Endothelial cell of umbilical vein (primary cell): ENCODE measurements around the gene MYO6. TPM values are rescaled to one million over a fixed set of nuclear protein-coding genes. Genes with fewer than 3 reads are reported as not detected.

Source experiments
- BruUV-seq: library from RNA; stranded (reverse); fragments of 400-500 nt; replicated peaks from 2 replicates; lab custom pipeline; 2021; lab: Mats Ljungman, UMichigan
- CTCF ChIA-PET: fragments of 300-600, 350-600 bp; sonication (Branson Sonifier 250); formaldehyde crosslinking; loops from one replicate; lab custom pipeline; 2021; ENCODE audit warnings: antibody characterized with exemption, inconsistent platforms; lab: Charles Lee
- POLR2A ChIA-PET: fragments of 300-600, 350-600 bp; sonication (Branson Sonifier 250); formaldehyde crosslinking; loops from one replicate; lab custom pipeline; 2021; ENCODE audit warnings: antibody characterized with exemption, inconsistent platforms; lab: Charles Lee
- DNase-seq: peaks from one replicate; pipeline ENCODE4 v3.0.0-alpha.2; 2011; ENCODE audit warnings: low read depth, low spot score
- FAIRE-seq: peaks from 2 replicates; lab custom pipeline; 2011; peaks lifted over from hg19 to GRCh38; lab: Jason Lieb, UNC
- H2AFZ ChIP-seq: 2 replicates; pipeline ENCODE4 v1.6.0; 2012; ENCODE audit warnings: low read depth, low read length, control low read depth, inconsistent platforms
- H3K27ac ChIP-seq: 2 replicates; pipeline ENCODE4 v1.5.1; 2011; ENCODE audit warnings: low read depth, mild to moderate bottlenecking, control low read depth, low read length, moderate library complexity; ENCODE audit not compliant: insufficient read depth
- H3K27me3 ChIP-seq, 2 experiments: 2 replicates each; pipeline versions ENCODE4 v1.6.0 to v1.6.1; 2011; ENCODE audit warnings: low read length in 2 of 2, mixed read lengths in 1 of 2; ENCODE audit not compliant: control insufficient read depth in 2 of 2, insufficient read depth in 2 of 2
- H3K36me3 ChIP-seq, 2 experiments: 2 replicates in 1 of 2; 3 replicates in 1 of 2; pipeline ENCODE4 v1.5.1; 2011; ENCODE audit warnings: low read length in 2 of 2, mild to moderate bottlenecking in 1 of 2, moderate library complexity in 1 of 2; ENCODE audit not compliant: control insufficient read depth in 2 of 2, insufficient read depth in 2 of 2; ENCODE audit errors: extremely low read depth in 1 of 2
- H3K4me1 ChIP-seq: 3 replicates; pipeline ENCODE4 v1.5.1; 2011; ENCODE audit warnings: mild to moderate bottlenecking, low read length; ENCODE audit not compliant: control insufficient read depth, insufficient read depth; ENCODE audit errors: extremely low read depth
- H3K4me2 ChIP-seq: 2 replicates; pipeline ENCODE4 v1.6.1; 2011; ENCODE audit warnings: low read length, control low read depth, mixed read lengths; ENCODE audit not compliant: insufficient read depth
- H3K4me3 ChIP-seq, 3 experiments: fragments of 200-600 bp in 1 of 3; sonication (generic), shearing (Covaris generic) in 1 of 3; replicated peaks in 1 of 3; 2 replicates each; pipeline ENCODE4 v1.5.1; 2011 to 2016; ENCODE audit warnings: control low read depth in 3 of 3, low read length in 3 of 3, mild to moderate bottlenecking in 2 of 3, inconsistent platforms in 1 of 3, low read depth in 1 of 3, moderate library complexity in 1 of 3; ENCODE audit not compliant: insufficient read depth in 1 of 3
- H3K79me2 ChIP-seq: 2 replicates; pipeline ENCODE4 v1.6.0; 2012; ENCODE audit warnings: low read length, inconsistent platforms; ENCODE audit not compliant: control insufficient read depth, insufficient read depth
- H3K9ac ChIP-seq: replicated peaks from 2 replicates; pipeline ENCODE3; 2011; ENCODE audit warnings: low read length, control low read depth; ENCODE audit not compliant: insufficient read depth; ENCODE audit errors: extremely low read depth
- H3K9me1 ChIP-seq: replicated peaks from 3 replicates; pipeline ENCODE4 v1.6.0; 2011; ENCODE audit warnings: mild to moderate bottlenecking, low read length; ENCODE audit not compliant: control insufficient read depth, insufficient read depth; ENCODE audit errors: extremely low read depth
- H3K9me3 ChIP-seq: replicated peaks from 2 replicates; pipeline ENCODE4 v1.5.1; 2012; ENCODE audit warnings: low read length, inconsistent platforms; ENCODE audit not compliant: control insufficient read depth, insufficient read depth
- H4K20me1 ChIP-seq: replicated peaks from 2 replicates; pipeline ENCODE3; 2011; ENCODE audit warnings: mild to moderate bottlenecking, low read length; ENCODE audit not compliant: control insufficient read depth, insufficient read depth; ENCODE audit errors: extremely low read depth
- EZH2 ChIP-seq: IDR thresholded peaks from 2 replicates; pipeline ENCODE4 v1.6.1; 2012; ENCODE audit warnings: borderline replicate concordance, low read depth, mild to moderate bottlenecking, moderate library complexity, low read length, inconsistent platforms; ENCODE audit not compliant: severe bottlenecking
- FOS ChIP-seq: IDR thresholded peaks from 2 replicates; pipeline ENCODE4 v1.6.1; 2011; ENCODE audit warnings: mild to moderate bottlenecking, low read length, moderate library complexity, borderline replicate concordance; ENCODE audit not compliant: insufficient read depth
- GATA2 ChIP-seq: IDR thresholded peaks from 2 replicates; pipeline ENCODE4 v1.7.0; 2011; ENCODE audit warnings: low read depth, mild to moderate bottlenecking, moderate library complexity, mixed read lengths, low read length; ENCODE audit not compliant: insufficient read length, insufficient read depth
- JUN ChIP-seq: IDR thresholded peaks from 2 replicates; pipeline ENCODE4 v1.6.1; 2011; ENCODE audit warnings: borderline replicate concordance, low read depth; ENCODE audit not compliant: insufficient read length, insufficient read depth
- MYC ChIP-seq: IDR thresholded peaks from one replicate; pipeline ENCODE4 v1.6.1; 2011; ENCODE audit warnings: mild to moderate bottlenecking, low read depth, low read length
- POLR2A ChIP-seq: IDR thresholded peaks from 2 replicates; pipeline ENCODE4 v1.6.1; 2012; ENCODE audit warnings: low read depth, mild to moderate bottlenecking, control low read depth, low read length
- POLR2AphosphoS5 ChIP-seq: IDR thresholded peaks from 2 replicates; pipeline ENCODE4 v1.6.1; 2012; ENCODE audit warnings: low read depth, mild to moderate bottlenecking, control low read depth, low read length, moderate library complexity; ENCODE audit not compliant: insufficient read depth
- dilution Hi-C: fragments of 300-500 bp; cut with MboI; formaldehyde crosslinking; loops from one replicate; pipeline ENCODE4 v1.15.0; 2019; ENCODE audit warnings: low sequenced_read_pairs; ENCODE audit not compliant: extremely low pct_ligation_motif_present
- intact Hi-C: fragments of 100-400 bp; cut with micrococcal nuclease; formaldehyde crosslinking; loops from one replicate; pipeline ENCODE4 v1.10.0; 2022
- polyA plus RNA-seq, 4 experiments: library from polyadenylated mRNA; depleted of rRNA in 3 of 4; stranded (reverse) in 3 of 4; unstranded in 1 of 4; fragments of >200 nt; gene quantifications; 2 replicates each; pipeline versions ENCODE4 v1.2.1 to v1.2.3, GENCODE V29; 2011 to 2012; ENCODE audit warnings: missing spikeins in 1 of 4
- total RNA-seq: library from RNA; stranded (reverse); gene quantifications from 2 replicates; pipeline ENCODE4 v1.2.3, GENCODE V29; 2021
- TF ChIP-seq, protein P1 (sequence below): IDR thresholded peaks from 2 replicates; pipeline ENCODE4 v1.6.1; 2011; ENCODE audit not compliant: insufficient read depth, insufficient read length
- TF ChIP-seq, protein P2 (sequence below), 2 donors: IDR thresholded peaks; 1 replicate in 1 of 2; 2 replicates in 1 of 2; pipeline ENCODE4 v1.5.1; 2011; ENCODE audit warnings: low read length in 2 of 2, mild to moderate bottlenecking in 2 of 2, moderate library complexity in 2 of 2, control low read depth in 1 of 2, inconsistent platforms in 1 of 2, low read depth in 1 of 2; ENCODE audit not compliant: insufficient read depth in 1 of 2; ENCODE audit errors: extremely low read depth in 1 of 2

The MYO6 gene
- total and polyA plus RNA-seq, 2 donors (not counting 3 experiments of a cell fraction or from before 2014, with no cell fraction given), result 15.5 to 68.0 TPM

DNA sequence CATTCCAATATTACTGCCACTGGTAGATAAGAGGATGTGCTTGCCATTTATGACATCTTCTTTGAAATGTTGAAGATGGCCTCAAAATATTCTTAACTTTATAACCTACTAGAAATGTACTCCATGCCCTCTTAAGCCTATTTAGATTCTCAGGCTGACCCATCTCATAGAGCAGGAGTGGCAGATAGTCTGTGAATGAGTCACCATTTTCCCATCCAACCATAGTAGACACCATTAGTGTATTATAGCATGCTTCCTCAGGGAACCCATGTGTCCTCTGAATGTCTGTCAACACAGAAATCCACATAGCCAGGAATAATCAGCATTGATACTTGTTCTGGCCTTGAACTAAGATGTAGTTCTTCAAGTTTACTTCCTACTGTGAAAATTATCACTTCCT lies 173.2 kb downstream of the MYO6 start:
- no peaks in the 10 kb centered on the region for H3K9me1 ChIP-seq
- H3K4me3 ChIP-seq, result no peak overlapping the region
- CTCF ChIA-PET, result no interaction called here
- H3K4me1 ChIP-seq, result no peaks in the 10 kb centered on the region
- FAIRE-seq, result no peak
- no peak overlapping the region for H3K27ac ChIP-seq
- POLR2A ChIA-PET, result no interaction called here
- no peaks in the 10 kb centered on the region for H3K27me3 ChIP-seq
- no peak overlapping the region for H3K4me2 ChIP-seq
- no peak for DNase-seq
- peak; percentile 8 for TF ChIP-seq FOS
- TF ChIP-seq, protein P1, sequence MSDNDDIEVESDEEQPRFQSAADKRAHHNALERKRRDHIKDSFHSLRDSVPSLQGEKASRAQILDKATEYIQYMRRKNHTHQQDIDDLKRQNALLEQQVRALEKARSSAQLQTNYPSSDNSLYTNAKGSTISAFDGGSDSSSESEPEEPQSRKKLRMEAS, result no peak
- dilution Hi-C loops, result no loop called here
- no peak overlapping the region for H3K9ac ChIP-seq
- H4K20me1 ChIP-seq, result no peaks in the 10 kb centered on the region
- intact Hi-C loops, result no loop called here
- H3K9me3 ChIP-seq, result no peaks in the 10 kb centered on the region
- H3K79me2 ChIP-seq, result no peaks in the 10 kb centered on the region
- H3K36me3 ChIP-seq, result peaks cover 0 to 7% of the 10 kb centered on the region in 2 experiments
- BruUV-seq, result no TSS peak
- no peak overlapping the region for H2AFZ ChIP-seq

DNA sequence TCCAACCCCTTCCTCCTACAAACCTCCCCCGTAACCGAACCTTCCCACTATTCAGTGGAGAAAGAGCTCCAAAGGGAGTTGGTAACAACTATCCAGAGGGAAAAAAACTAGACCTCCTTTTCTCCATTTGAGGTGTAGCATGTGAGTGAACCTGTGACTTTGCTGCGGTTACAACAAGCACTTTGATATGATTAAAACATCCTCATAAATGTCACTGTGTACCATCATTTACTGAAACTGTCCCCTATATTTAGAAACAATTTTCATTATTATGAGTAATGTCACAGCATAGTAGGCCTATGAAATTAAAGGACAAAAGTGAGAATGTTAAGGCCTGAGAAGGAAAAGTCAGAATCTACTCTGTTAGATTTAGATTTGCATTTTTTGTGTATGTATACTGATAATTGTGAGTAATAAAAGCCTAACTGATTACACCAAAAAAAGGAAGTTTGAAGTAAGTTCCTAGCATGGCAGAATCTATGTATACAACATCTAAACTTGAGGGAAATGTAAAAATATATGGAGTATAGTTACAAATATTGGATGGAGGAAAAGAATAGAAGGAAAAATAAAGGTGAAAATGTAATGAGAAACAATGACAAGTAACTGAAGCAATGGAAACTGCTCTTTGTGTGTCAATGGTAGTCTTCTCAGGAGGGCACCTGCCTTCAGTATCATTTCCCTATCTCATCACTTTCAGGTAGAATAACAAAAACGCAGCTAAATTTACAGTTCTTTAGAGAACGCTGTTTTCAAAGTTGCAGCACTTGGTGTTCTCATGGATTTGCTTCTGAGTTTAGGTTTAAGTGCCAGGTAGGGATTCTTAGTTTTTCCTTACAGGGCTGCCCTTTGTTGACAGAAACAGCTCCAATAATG lies 177.5 kb downstream of the MYO6 start:
- ChIA-PET POLR2A (no interaction called here), CTCF (interaction anchor here (0.8 to 2.0 kb wide), 2 partner anchors 8 to 9 kb away, joined by 3 to 7 read pairs; no protein-coding TSS in a partner anchor)
- Histone ChIP-seq H3K9me3 (no peaks in the 10 kb centered on the region), H3K27ac (no peak overlapping the region), H3K4me3 (no peak overlapping the region), H3K9ac (no peak overlapping the region), H3K79me2 (no peaks in the 10 kb centered on the region), H3K9me1 (no peaks in the 10 kb centered on the region), H3K4me2 (no peak overlapping the region), H2AFZ (no peak overlapping the region), H3K4me1 (no peaks in the 10 kb centered on the region), H3K27me3 (no peaks in the 10 kb centered on the region), H3K36me3 (no peaks in the 10 kb centered on the region), H4K20me1 (no peaks in the 10 kb centered on the region)
- BruUV-seq, result no TSS peak
- TF ChIP-seq, protein P1, result no peak
- TF ChIP-seq MYC, result no peak
- TF ChIP-seq POLR2AphosphoS5, result no peak
- TF ChIP-seq POLR2A, result no peak
- TF ChIP-seq, protein P2, sequence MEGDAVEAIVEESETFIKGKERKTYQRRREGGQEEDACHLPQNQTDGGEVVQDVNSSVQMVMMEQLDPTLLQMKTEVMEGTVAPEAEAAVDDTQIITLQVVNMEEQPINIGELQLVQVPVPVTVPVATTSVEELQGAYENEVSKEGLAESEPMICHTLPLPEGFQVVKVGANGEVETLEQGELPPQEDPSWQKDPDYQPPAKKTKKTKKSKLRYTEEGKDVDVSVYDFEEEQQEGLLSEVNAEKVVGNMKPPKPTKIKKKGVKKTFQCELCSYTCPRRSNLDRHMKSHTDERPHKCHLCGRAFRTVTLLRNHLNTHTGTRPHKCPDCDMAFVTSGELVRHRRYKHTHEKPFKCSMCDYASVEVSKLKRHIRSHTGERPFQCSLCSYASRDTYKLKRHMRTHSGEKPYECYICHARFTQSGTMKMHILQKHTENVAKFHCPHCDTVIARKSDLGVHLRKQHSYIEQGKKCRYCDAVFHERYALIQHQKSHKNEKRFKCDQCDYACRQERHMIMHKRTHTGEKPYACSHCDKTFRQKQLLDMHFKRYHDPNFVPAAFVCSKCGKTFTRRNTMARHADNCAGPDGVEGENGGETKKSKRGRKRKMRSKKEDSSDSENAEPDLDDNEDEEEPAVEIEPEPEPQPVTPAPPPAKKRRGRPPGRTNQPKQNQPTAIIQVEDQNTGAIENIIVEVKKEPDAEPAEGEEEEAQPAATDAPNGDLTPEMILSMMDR (IDR thresholded peaks at IDR 0.05; ENCODE audit: extremely low read depth in 1 of 2, insufficient read depth in 1 of 2, low read depth in 1 of 2, low read length in 2 of 2), result no peak
- no peak for TF ChIP-seq GATA2
- no peak for TF ChIP-seq EZH2
- TF ChIP-seq FOS, result no peak
- no peak for TF ChIP-seq JUN
- dilution Hi-C loops, result no loop called here
- FAIRE-seq (no peak), DNase-seq (no peak)
- intact Hi-C loops, result no loop called here
